Neural cell (in vitro differentiated cells): ENCODE data around the gene MASTL. TPM values are rescaled to one million over a fixed set of nuclear protein-coding genes. Genes with fewer than 3 reads are reported as not detected.

Experiments
- H2AFZ ChIP-seq: fragments of 200-600, 300-800 bp; sonication (generic), shearing (Covaris generic); 2 replicates; pipeline ENCODE4 v1.6.0; 2014; ENCODE audit warnings: low read depth, mild to moderate bottlenecking, antibody characterized with exemption, low read length, moderate library complexity
- H3F3A ChIP-seq: fragments of 200-600 bp; shearing (Covaris generic); 2 replicates; pipeline ENCODE4 v1.6.1; 2016; ENCODE audit warnings: mild to moderate bottlenecking, moderate library complexity, mixed read lengths, antibody characterized with exemption, low read length; ENCODE audit not compliant: insufficient read depth, poor library complexity, severe bottlenecking
- H3K27ac ChIP-seq: fragments of 200-600, 300-800 bp; sonication (generic), shearing (Covaris generic); 2 replicates; pipeline ENCODE4 v1.5.1; 2014; ENCODE audit warnings: mild to moderate bottlenecking, low read length, moderate library complexity
- H3K27me3 ChIP-seq: fragments of 300-800, 200-600 bp; sonication (generic), shearing (Covaris generic); 2 replicates; pipeline ENCODE4 v1.6.0; 2014; ENCODE audit warnings: mild to moderate bottlenecking, low read depth, low read length, moderate library complexity; ENCODE audit not compliant: insufficient read depth
- H3K36me3 ChIP-seq: fragments of 300-800, 200-600 bp; sonication (generic), shearing (Covaris generic); 2 replicates; pipeline ENCODE4 v1.5.1; 2014; ENCODE audit warnings: mild to moderate bottlenecking, antibody characterized with exemption, low read length, moderate library complexity; ENCODE audit not compliant: insufficient read depth
- H3K4me2 ChIP-seq: fragments of 300-800, 200-600 bp; sonication (generic), shearing (Covaris generic); 2 replicates; pipeline ENCODE4 v1.6.0; 2014; ENCODE audit warnings: mild to moderate bottlenecking, low read length
- H3K4me3 ChIP-seq: fragments of 300-800, 200-600 bp; sonication (generic), shearing (Covaris generic); 2 replicates; pipeline ENCODE4 v1.5.1; 2014; ENCODE audit warnings: mild to moderate bottlenecking, low read length, moderate library complexity
- H3K79me2 ChIP-seq: fragments of 200-600 bp; shearing (Covaris generic); replicated peaks from 2 replicates; pipeline ENCODE4 v1.6.0; 2014; ENCODE audit warnings: mild to moderate bottlenecking, low read length, moderate library complexity; ENCODE audit not compliant: insufficient read depth
- H3K9ac ChIP-seq: fragments of 300-800, 200-600 bp; sonication (generic), shearing (Covaris generic); 2 replicates; pipeline ENCODE4 v1.6.1; 2016; ENCODE audit warnings: mild to moderate bottlenecking, low read length, mixed read lengths
- H3K9me2 ChIP-seq: fragments of 200-600 bp; shearing (Covaris generic); 2 replicates; pipeline ENCODE4 v1.6.1; 2016; ENCODE audit warnings: mild to moderate bottlenecking, low read length, mixed read lengths; ENCODE audit not compliant: insufficient read depth
- H3K9me3 ChIP-seq: fragments of 200-600, 300-800 bp; sonication (generic), shearing (Covaris generic); 2 replicates; pipeline ENCODE4 v1.6.1; 2016; ENCODE audit warnings: mild to moderate bottlenecking, mixed run types, low read length, moderate library complexity, mixed read lengths
- H4K20me1 ChIP-seq: fragments of 200-600 bp; shearing (Covaris generic); 2 replicates; pipeline ENCODE4 v1.6.1; 2016; ENCODE audit warnings: mild to moderate bottlenecking, mixed run types; ENCODE audit not compliant: insufficient read depth
- EP300 ChIP-seq: fragments of 450-650 bp; conservative IDR thresholded peaks from 2 replicates; pipeline ENCODE4 v1.6.1; 2014; ENCODE audit warnings: antibody characterized with exemption, mild to moderate bottlenecking, moderate library complexity; ENCODE audit not compliant: poor library complexity, severe bottlenecking
- EZH2 ChIP-seq: fragments of 200-600, 300-800 bp; shearing (Covaris generic), sonication (generic); IDR thresholded peaks from 2 replicates; pipeline ENCODE4 v1.6.1; 2014; ENCODE audit warnings: antibody characterized with exemption, low read length, borderline replicate concordance, mild to moderate bottlenecking; ENCODE audit not compliant: insufficient read depth, poor library complexity, severe bottlenecking
- MXI1 ChIP-seq: fragments of 450-650 bp; conservative IDR thresholded peaks from 2 replicates; pipeline ENCODE4 v1.6.1; 2014; ENCODE audit warnings: antibody characterized with exemption, mild to moderate bottlenecking; ENCODE audit not compliant: poor library complexity, severe bottlenecking
- POLR2AphosphoS5 ChIP-seq: IDR thresholded peaks from 2 replicates; pipeline ENCODE4 v1.6.1; 2012
- RAD21 ChIP-seq: fragments of 450-650 bp; conservative IDR thresholded peaks from 2 replicates; pipeline ENCODE4 v1.6.1; 2014; ENCODE audit warnings: antibody characterized with exemption, mild to moderate bottlenecking, moderate library complexity
- SMC3 ChIP-seq: fragments of 450-650 bp; conservative IDR thresholded peaks from 2 replicates; pipeline ENCODE4 v1.6.1; 2014; ENCODE audit warnings: antibody characterized with exemption, mild to moderate bottlenecking, moderate library complexity; ENCODE audit not compliant: poor library complexity
- TAF1 ChIP-seq: IDR thresholded peaks from 2 replicates; pipeline ENCODE4 v1.6.1; 2012; ENCODE audit warnings: low read depth
- polyA plus RNA-seq: library from polyadenylated mRNA; depleted of rRNA; stranded (reverse); fragments of >200 nt; gene quantifications from 2 replicates; pipeline ENCODE4 v1.2.3, GENCODE V29; 2014
- TF ChIP-seq, protein P1 (sequence below): IDR thresholded peaks from 2 replicates; pipeline ENCODE4 v1.6.1; 2012; ENCODE audit warnings: borderline replicate concordance
- TF ChIP-seq, protein P2 (sequence below): fragments of 450-650 bp; IDR thresholded peaks from 2 replicates; pipeline ENCODE4 v1.5.1; 2014; ENCODE audit warnings: antibody characterized with exemption, mild to moderate bottlenecking, moderate library complexity; ENCODE audit not compliant: poor library complexity, severe bottlenecking

The MASTL gene
- polyA plus RNA-seq, 1 donor from 2014 or later = 7.1 TPM

DNA sequence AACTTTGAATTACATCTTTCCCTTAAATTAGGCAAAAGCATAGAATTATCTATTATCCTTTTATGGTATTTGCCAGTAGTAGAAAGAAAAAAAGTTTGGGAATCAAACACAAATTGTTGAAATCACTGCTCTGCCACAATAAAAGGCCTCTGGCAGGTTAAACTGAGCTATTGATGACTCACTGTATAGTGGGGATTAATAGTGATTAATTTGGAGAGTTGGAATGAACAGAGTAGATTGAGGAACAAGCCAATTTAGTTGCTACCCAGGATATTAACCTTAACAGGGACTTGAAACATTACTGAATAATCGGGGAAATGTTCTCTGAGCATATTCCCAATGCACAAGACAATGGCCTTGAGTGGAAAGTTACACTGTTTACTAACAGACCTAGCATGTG lies 33.1 kb downstream of the MASTL start:
- H4K20me1 ChIP-seq = no peaks in the 10 kb centered on the region
- no peaks in the 10 kb centered on the region for H3F3A ChIP-seq
- H3K9me3 ChIP-seq = no peaks in the 10 kb centered on the region
- no peaks in the 10 kb centered on the region for H3K27me3 ChIP-seq
- TF ChIP-seq SMC3 (no peak), EP300 (no peak), RAD21 (no peak), TAF1 (no peak)
- H3K4me2 ChIP-seq = no peak overlapping the region
- H3K27ac ChIP-seq = no peak overlapping the region
- H3K79me2 ChIP-seq = no peaks in the 10 kb centered on the region
- H3K9me2 ChIP-seq = no peaks in the 10 kb centered on the region
- no peak overlapping the region for H2AFZ ChIP-seq
- H3K36me3 ChIP-seq = no peaks in the 10 kb centered on the region
- H3K9ac ChIP-seq = no peak overlapping the region
- no peak overlapping the region for H3K4me3 ChIP-seq

DNA sequence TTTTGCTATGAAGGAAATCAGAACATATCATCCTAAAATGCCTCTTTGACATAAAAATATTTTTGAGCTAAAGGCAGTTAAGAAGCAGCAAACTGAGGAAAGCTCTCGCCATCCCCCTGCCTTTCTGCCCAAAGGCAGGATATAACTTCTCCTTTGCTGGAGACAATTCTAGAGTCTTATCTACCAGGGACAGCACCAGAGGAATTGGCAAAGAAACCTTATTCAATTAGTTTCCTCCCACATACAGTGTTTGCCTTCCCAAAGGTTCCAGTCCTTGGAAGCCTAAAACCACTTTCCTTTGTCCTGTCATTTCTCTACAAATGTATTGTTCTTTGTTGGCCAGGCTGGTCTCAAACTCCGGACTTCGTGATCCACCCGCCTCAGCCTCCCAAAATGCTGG lies 33.7 kb downstream of the MASTL start:
- no peaks in the 10 kb centered on the region for H4K20me1 ChIP-seq
- no peak overlapping the region for H3K4me2 ChIP-seq
- H3K9me2 ChIP-seq = no peaks in the 10 kb centered on the region
- no peaks in the 10 kb centered on the region for H3K27me3 ChIP-seq
- H3F3A ChIP-seq = no peaks in the 10 kb centered on the region
- no peaks in the 10 kb centered on the region for H3K79me2 ChIP-seq
- no peaks in the 10 kb centered on the region for H3K9me3 ChIP-seq
- no peaks in the 10 kb centered on the region for H3K36me3 ChIP-seq
- H3K9ac ChIP-seq = no peak overlapping the region
- H3K27ac ChIP-seq = no peak overlapping the region
- no peak overlapping the region for H3K4me3 ChIP-seq
- TF ChIP-seq POLR2AphosphoS5 (no peak), MXI1 (no peak), TAF1 (no peak), EZH2 (no peak), SMC3 (no peak), RAD21 (no peak), EP300 (no peak)
- TF ChIP-seq, protein P1, sequence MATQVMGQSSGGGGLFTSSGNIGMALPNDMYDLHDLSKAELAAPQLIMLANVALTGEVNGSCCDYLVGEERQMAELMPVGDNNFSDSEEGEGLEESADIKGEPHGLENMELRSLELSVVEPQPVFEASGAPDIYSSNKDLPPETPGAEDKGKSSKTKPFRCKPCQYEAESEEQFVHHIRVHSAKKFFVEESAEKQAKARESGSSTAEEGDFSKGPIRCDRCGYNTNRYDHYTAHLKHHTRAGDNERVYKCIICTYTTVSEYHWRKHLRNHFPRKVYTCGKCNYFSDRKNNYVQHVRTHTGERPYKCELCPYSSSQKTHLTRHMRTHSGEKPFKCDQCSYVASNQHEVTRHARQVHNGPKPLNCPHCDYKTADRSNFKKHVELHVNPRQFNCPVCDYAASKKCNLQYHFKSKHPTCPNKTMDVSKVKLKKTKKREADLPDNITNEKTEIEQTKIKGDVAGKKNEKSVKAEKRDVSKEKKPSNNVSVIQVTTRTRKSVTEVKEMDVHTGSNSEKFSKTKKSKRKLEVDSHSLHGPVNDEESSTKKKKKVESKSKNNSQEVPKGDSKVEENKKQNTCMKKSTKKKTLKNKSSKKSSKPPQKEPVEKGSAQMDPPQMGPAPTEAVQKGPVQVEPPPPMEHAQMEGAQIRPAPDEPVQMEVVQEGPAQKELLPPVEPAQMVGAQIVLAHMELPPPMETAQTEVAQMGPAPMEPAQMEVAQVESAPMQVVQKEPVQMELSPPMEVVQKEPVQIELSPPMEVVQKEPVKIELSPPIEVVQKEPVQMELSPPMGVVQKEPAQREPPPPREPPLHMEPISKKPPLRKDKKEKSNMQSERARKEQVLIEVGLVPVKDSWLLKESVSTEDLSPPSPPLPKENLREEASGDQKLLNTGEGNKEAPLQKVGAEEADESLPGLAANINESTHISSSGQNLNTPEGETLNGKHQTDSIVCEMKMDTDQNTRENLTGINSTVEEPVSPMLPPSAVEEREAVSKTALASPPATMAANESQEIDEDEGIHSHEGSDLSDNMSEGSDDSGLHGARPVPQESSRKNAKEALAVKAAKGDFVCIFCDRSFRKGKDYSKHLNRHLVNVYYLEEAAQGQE = no peak
- TF ChIP-seq, protein P2, sequence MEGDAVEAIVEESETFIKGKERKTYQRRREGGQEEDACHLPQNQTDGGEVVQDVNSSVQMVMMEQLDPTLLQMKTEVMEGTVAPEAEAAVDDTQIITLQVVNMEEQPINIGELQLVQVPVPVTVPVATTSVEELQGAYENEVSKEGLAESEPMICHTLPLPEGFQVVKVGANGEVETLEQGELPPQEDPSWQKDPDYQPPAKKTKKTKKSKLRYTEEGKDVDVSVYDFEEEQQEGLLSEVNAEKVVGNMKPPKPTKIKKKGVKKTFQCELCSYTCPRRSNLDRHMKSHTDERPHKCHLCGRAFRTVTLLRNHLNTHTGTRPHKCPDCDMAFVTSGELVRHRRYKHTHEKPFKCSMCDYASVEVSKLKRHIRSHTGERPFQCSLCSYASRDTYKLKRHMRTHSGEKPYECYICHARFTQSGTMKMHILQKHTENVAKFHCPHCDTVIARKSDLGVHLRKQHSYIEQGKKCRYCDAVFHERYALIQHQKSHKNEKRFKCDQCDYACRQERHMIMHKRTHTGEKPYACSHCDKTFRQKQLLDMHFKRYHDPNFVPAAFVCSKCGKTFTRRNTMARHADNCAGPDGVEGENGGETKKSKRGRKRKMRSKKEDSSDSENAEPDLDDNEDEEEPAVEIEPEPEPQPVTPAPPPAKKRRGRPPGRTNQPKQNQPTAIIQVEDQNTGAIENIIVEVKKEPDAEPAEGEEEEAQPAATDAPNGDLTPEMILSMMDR = no peak
- no peak overlapping the region for H2AFZ ChIP-seq

DNA sequence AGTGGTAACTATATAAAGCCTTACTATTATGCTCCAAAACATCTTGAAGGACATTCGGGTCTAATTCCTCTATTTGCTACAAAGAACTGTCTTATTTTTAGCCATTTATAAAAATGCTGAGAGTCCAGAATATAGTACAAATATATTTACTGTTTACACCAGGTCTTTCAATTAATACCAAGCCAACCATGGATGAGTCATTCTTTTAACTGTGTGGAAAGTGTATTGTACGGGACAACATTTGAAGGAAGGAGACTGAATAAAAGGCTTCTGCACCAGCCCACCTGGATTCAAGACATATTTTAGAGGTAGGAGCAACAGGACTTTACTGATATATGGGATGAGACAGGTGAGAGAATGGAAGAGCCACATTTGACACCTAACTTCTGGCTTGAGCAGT lies 35.4 kb downstream of the MASTL start:
- H3K79me2 ChIP-seq = no peaks in the 10 kb centered on the region
- no peaks in the 10 kb centered on the region for H3F3A ChIP-seq
- no peak overlapping the region for H2AFZ ChIP-seq
- H3K4me3 ChIP-seq = no peak overlapping the region
- H3K4me2 ChIP-seq = no peak overlapping the region
- H3K36me3 ChIP-seq = no peaks in the 10 kb centered on the region
- H3K9ac ChIP-seq = no peak overlapping the region
- TF ChIP-seq TAF1 (no peak), EZH2 (no peak), EP300 (no peak)
- H3K27ac ChIP-seq = no peak overlapping the region
- H3K9me3 ChIP-seq = no peaks in the 10 kb centered on the region
- H3K27me3 ChIP-seq = no peaks in the 10 kb centered on the region
- no peaks in the 10 kb centered on the region for H4K20me1 ChIP-seq
- no peaks in the 10 kb centered on the region for H3K9me2 ChIP-seq
